ENCODE results near the gene RAB42. TPM values are rescaled to one million over a fixed set of nuclear protein-coding genes. Genes with fewer than 3 reads are reported as not detected.

The RAB42 gene
- total and polyA plus RNA-seq, 4 donors = 1.1 to 4.3 (median 2.9) TPM

Other genes with a start within 250 kb of the RAB42 start
- 10 to 100 TPM; 32.4 to 38.9 TPM for gene PHACTR4, start 222.5 kb upstream of the RAB42 start, total RNA-seq
- gene PHACTR4, start 222.5 kb upstream of the RAB42 start, polyA plus RNA-seq = 10 to 100 TPM; 11.3 to 20.1 TPM
- gene RCC1, start 86.2 kb upstream of the RAB42 start, total RNA-seq = 10 to 100 TPM in 1 of 2 donors, 1 to 10 TPM in 1; 9.0 to 10.0 TPM
- gene RCC1, start 86.2 kb upstream of the RAB42 start, polyA plus RNA-seq = 10 to 100 TPM in 1 of 2 donors, 1 to 10 TPM in 1; 9.0 to 17.0 TPM
- gene TRNAU1AP, start 39.2 kb upstream of the RAB42 start, total RNA-seq = 10 to 100 TPM; 19.8 to 30.9 TPM
- 10 to 100 TPM; 34.9 to 39.2 TPM for gene TRNAU1AP, start 39.2 kb upstream of the RAB42 start, polyA plus RNA-seq
- gene TAF12, start 50.8 kb downstream of the RAB42 start, total RNA-seq = 10 to 100 TPM; 14.6 to 17.1 TPM
- gene TAF12, start 50.8 kb downstream of the RAB42 start, polyA plus RNA-seq = 10 to 100 TPM; 17.0 to 21.4 TPM
- not detected for gene RNU11, start 56.3 kb downstream of the RAB42 start, total RNA-seq
- gene RNU11, start 56.3 kb downstream of the RAB42 start, polyA plus RNA-seq = not detected
- gene GMEB1, start 76.5 kb downstream of the RAB42 start, total RNA-seq = 10 to 100 TPM; 11.1 to 11.9 TPM
- gene GMEB1, start 76.5 kb downstream of the RAB42 start, polyA plus RNA-seq = 1 to 10 TPM; 4.1 to 4.2 TPM
- gene YTHDF2, start 144.7 kb downstream of the RAB42 start, total RNA-seq = 10 to 100 TPM; 40.1 to 46.5 TPM
- 10 to 100 TPM; 17.2 to 22.4 TPM for gene YTHDF2, start 144.7 kb downstream of the RAB42 start, polyA plus RNA-seq
- gene OPRD1, start 219.9 kb downstream of the RAB42 start, total RNA-seq = not detected
- not detected for gene OPRD1, start 219.9 kb downstream of the RAB42 start, polyA plus RNA-seq